Measurements from ENCODE around the gene GSK3B. TPM values are rescaled to one million over a fixed set of nuclear protein-coding genes. Genes with fewer than 3 reads are reported as not detected.

Gene GSK3B
- total RNA-seq, 1 experiment from 2014 or later = 56.6 TPM

DNA sequence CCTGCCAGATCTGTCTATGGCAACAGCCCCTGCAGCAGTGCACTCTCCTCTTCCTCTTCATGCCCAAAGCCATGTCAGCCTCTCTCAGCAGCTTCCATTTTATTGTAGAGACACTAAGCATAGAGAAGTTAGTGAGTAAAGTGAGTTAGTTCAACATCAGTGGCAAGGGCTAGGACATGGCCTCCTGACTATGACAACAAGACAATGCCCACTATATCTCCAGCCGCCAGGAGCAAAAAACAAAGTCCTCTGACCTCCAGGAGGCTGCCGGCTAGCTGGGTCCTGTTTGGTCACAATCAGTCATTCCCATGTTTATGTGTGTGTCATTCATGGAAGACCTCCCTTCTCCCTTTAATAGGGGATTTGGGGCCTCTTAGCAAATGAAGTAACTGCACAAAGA lies 297.5 kb downstream of the GSK3B start:
- BruUV-seq (replicated peaks) = no TSS peak

DNA sequence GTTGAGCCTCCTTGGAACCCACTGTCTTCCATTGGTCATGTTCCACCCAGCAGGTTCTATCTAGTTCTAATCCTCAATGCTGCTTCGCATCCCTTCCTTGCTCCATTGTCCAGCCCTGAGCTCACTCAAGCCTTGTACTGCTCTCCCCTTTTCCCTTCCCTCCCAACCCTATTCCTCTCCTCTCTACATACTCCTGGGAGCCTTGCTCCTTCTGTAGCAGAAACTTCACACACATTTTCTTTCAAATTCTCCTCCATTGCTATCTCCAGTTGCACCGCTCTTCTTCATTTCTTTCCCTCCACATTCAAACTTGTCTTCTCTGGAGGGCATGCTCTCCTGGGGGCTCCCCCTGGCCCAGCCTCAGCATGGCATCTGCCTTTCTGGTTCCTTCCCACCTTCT lies 297.9 kb downstream of the GSK3B start:
- ChIA-PET CTCF (no interaction called here), POLR2A (ENCODE audit: low non-redundant PET) (interaction anchor here (0.7 kb wide), 1 partner anchor 211 kb away, joined by 3 read pairs; no protein-coding TSS in a partner anchor)
- no peak for DNase-seq (ENCODE audit: low spot score)
- H3K27me3 ChIP-seq (replicated peaks; ENCODE audit: insufficient read depth, low read depth, low read length, poor library complexity) = peaks cover 39% of the 10 kb centered on the region
- TF ChIP-seq EZH2 (IDR thresholded peaks at IDR 0.05; ENCODE audit: borderline replicate concordance, low read depth, low read length, poor library complexity, severe bottlenecking) = no peak
- TF ChIP-seq, protein P1, sequence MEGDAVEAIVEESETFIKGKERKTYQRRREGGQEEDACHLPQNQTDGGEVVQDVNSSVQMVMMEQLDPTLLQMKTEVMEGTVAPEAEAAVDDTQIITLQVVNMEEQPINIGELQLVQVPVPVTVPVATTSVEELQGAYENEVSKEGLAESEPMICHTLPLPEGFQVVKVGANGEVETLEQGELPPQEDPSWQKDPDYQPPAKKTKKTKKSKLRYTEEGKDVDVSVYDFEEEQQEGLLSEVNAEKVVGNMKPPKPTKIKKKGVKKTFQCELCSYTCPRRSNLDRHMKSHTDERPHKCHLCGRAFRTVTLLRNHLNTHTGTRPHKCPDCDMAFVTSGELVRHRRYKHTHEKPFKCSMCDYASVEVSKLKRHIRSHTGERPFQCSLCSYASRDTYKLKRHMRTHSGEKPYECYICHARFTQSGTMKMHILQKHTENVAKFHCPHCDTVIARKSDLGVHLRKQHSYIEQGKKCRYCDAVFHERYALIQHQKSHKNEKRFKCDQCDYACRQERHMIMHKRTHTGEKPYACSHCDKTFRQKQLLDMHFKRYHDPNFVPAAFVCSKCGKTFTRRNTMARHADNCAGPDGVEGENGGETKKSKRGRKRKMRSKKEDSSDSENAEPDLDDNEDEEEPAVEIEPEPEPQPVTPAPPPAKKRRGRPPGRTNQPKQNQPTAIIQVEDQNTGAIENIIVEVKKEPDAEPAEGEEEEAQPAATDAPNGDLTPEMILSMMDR (conservative IDR thresholded peaks at IDR 0.05; ENCODE audit: low read depth, low read length) = no peak
- H3K9me3 ChIP-seq (ENCODE audit: low read depth, low read length, poor library complexity, severe bottlenecking) = no peaks in the 10 kb centered on the region
- intact Hi-C loops (cut with micrococcal nuclease; ENCODE audit: unreplicated experiment) = no loop called here
- H3K4me1 ChIP-seq (ENCODE audit: insufficient read depth, low read length, poor library complexity, severe bottlenecking) = no peaks in the 10 kb centered on the region
- no peak overlapping the region for H3K27ac ChIP-seq (ENCODE audit: low read depth, low read length, poor library complexity, severe bottlenecking)
- H3K4me3 ChIP-seq (ENCODE audit: low read depth, low read length, poor library complexity, severe bottlenecking) = no peak overlapping the region
- H3K36me3 ChIP-seq (ENCODE audit: insufficient read depth, low read length, poor library complexity, severe bottlenecking) = no peaks in the 10 kb centered on the region
- BruUV-seq (replicated peaks) = no TSS peak

More for the DNA sequence above, 297.5 kb downstream of the GSK3B start:
- Histone ChIP-seq H3K4me3 (ENCODE audit: low read depth, low read length, poor library complexity, severe bottlenecking) (no peak overlapping the region), H3K27ac (ENCODE audit: low read depth, low read length, poor library complexity, severe bottlenecking) (no peak overlapping the region), H3K36me3 (ENCODE audit: insufficient read depth, low read length, poor library complexity, severe bottlenecking) (no peaks in the 10 kb centered on the region), H3K27me3 (replicated peaks; ENCODE audit: insufficient read depth, low read depth, low read length, poor library complexity) (peaks cover 39% of the 10 kb centered on the region), H3K4me1 (ENCODE audit: insufficient read depth, low read length, poor library complexity, severe bottlenecking) (no peaks in the 10 kb centered on the region), H3K9me3 (ENCODE audit: low read depth, low read length, poor library complexity, severe bottlenecking) (no peaks in the 10 kb centered on the region)
- DNase-seq (ENCODE audit: low spot score) = no peak
- ChIA-PET CTCF (no interaction called here), POLR2A (ENCODE audit: low non-redundant PET) (interaction anchor here (0.7 kb wide), 1 partner anchor 210 kb away, joined by 3 read pairs; no protein-coding TSS in a partner anchor)
- no peak for TF ChIP-seq EZH2 (IDR thresholded peaks at IDR 0.05; ENCODE audit: borderline replicate concordance, low read depth, low read length, poor library complexity, severe bottlenecking)
- TF ChIP-seq, protein P1 (conservative IDR thresholded peaks at IDR 0.05; ENCODE audit: low read depth, low read length) = no peak
- intact Hi-C loops (cut with micrococcal nuclease; ENCODE audit: unreplicated experiment) = no loop called here

DNA sequence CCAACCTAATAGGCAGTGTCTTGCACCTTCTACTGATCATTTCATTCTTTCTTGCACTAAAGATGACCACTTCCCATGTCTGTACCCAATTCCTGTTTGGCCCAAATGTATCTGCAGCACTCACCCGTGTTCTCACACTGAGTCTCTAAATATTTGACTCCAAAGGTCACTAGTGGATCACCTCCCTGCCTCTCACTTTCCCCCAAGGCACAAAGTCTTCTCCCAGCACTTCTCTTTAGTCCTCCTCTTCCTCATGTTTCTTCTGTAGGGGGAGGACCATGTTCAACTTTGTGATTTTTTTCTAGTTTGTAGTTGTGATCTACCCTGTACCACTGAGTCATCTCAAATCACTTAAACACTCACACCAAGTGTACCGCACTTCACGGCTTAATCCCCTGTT lies 298.4 kb downstream of the GSK3B start:
- intact Hi-C loops (cut with micrococcal nuclease; ENCODE audit: unreplicated experiment) = no loop called here
- no peak for DNase-seq (ENCODE audit: low spot score)
- BruUV-seq (replicated peaks) = no TSS peak

More for the DNA sequence above, 298.4 kb downstream of the GSK3B start:
- H3K4me1 ChIP-seq (ENCODE audit: insufficient read depth, low read length, poor library complexity, severe bottlenecking) = no peaks in the 10 kb centered on the region
- no peak overlapping the region for H3K27ac ChIP-seq (ENCODE audit: low read depth, low read length, poor library complexity, severe bottlenecking)
- no peak overlapping the region for H3K4me3 ChIP-seq (ENCODE audit: low read depth, low read length, poor library complexity, severe bottlenecking)
- H3K9me3 ChIP-seq (ENCODE audit: low read depth, low read length, poor library complexity, severe bottlenecking) = no peaks in the 10 kb centered on the region
- TF ChIP-seq EZH2 (IDR thresholded peaks at IDR 0.05; ENCODE audit: borderline replicate concordance, low read depth, low read length, poor library complexity, severe bottlenecking) = no peak
- TF ChIP-seq, protein P1 (conservative IDR thresholded peaks at IDR 0.05; ENCODE audit: low read depth, low read length) = no peak
- ChIA-PET POLR2A (ENCODE audit: low non-redundant PET) (no interaction called here), CTCF (no interaction called here)
- H3K36me3 ChIP-seq (ENCODE audit: insufficient read depth, low read length, poor library complexity, severe bottlenecking) = no peaks in the 10 kb centered on the region
- H3K27me3 ChIP-seq (replicated peaks; ENCODE audit: insufficient read depth, low read depth, low read length, poor library complexity) = peaks cover 34% of the 10 kb centered on the region
